Measurements from ENCODE around the gene NINL. TPM values are rescaled to one million over a fixed set of nuclear protein-coding genes. Genes with fewer than 3 reads are reported as not detected.

The NINL gene
- total RNA-seq, 1 donor from 2014 or later = 86.8 TPM

DNA sequence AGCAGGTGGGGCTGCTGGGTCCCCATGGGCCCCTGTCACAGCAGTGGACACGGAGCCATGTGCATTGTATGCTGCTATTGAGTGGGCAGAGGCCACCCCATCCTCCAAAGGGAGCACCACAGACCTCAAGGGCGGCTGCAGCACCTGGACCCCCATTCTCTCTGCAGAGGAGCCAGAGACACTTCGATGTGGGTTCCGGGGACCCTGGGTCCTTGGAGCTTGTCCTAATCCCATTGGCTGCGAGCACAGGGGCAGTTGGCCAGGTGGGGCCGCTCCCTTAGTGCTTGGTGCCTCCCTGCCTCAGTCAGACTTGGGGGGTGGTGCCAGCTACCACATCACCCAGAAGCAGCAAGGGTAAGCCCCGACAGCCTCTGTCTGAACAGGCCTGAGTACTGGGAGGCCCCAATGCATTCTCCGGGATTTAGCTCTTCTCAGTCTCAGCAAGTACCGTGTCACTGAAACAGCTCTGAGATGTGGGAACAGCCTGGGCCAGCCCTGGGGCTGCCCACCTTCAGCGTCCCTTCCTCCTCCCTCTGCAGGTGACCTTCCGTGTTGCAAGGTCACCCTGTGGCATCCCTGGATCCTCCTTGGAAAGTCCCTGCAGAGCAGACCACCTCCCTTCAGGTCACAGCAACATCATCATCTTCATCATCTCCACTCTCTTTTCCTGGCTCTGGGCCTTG lies 104.0 kb downstream of the NINL start:
- Mint-ChIP-seq H3K27ac (ENCODE audit: unreplicated experiment) (peak overlapping the region; percentile 52), H3K36me3 (ENCODE audit: unreplicated experiment) (peaks cover 5% of the 10 kb centered on the region), H3K4me1 (ENCODE audit: low read depth, unreplicated experiment) (peaks cover 7% of the 10 kb centered on the region), H3K9me3 (ENCODE audit: unreplicated experiment) (peaks cover 6% of the 10 kb centered on the region), H3K4me3 (ENCODE audit: unreplicated experiment) (no peak overlapping the region), H3K27me3 (ENCODE audit: unreplicated experiment) (peaks cover 11% of the 10 kb centered on the region)
- TF ChIP-seq, protein P1, sequence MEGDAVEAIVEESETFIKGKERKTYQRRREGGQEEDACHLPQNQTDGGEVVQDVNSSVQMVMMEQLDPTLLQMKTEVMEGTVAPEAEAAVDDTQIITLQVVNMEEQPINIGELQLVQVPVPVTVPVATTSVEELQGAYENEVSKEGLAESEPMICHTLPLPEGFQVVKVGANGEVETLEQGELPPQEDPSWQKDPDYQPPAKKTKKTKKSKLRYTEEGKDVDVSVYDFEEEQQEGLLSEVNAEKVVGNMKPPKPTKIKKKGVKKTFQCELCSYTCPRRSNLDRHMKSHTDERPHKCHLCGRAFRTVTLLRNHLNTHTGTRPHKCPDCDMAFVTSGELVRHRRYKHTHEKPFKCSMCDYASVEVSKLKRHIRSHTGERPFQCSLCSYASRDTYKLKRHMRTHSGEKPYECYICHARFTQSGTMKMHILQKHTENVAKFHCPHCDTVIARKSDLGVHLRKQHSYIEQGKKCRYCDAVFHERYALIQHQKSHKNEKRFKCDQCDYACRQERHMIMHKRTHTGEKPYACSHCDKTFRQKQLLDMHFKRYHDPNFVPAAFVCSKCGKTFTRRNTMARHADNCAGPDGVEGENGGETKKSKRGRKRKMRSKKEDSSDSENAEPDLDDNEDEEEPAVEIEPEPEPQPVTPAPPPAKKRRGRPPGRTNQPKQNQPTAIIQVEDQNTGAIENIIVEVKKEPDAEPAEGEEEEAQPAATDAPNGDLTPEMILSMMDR (IDR thresholded peaks at IDR 0.05; ENCODE audit: partially characterized antibody, unreplicated experiment) = no peak
- DNase-seq = no peak

DNA sequence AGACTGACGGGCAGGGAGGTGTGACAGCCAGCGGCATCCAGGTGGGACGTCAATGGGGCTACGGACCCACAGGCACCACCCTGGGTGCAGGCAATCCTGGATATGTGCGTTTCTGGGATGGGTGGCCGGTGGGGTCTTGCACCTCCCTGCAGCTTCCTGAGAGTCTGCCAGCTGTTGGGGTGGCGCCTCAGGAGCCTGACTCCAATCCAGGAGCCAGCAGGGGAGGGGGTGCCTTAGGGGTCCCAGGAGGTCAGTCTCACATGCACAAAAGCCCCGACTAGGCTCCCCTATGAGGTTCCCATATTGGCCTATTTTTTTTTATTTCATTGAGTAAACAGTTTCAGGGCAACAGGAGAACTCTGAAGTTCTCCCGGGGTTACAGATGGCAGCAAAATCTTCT lies 104.5 kb downstream of the NINL start:
- H3K4me1 Mint-ChIP-seq (ENCODE audit: low read depth, unreplicated experiment) = peaks cover 4% of the 10 kb centered on the region
- TF ChIP-seq, protein P1 (IDR thresholded peaks at IDR 0.05; ENCODE audit: partially characterized antibody, unreplicated experiment) = no peak
- no peak overlapping the region for H3K27ac Mint-ChIP-seq (ENCODE audit: unreplicated experiment)
- peaks cover 11% of the 10 kb centered on the region for H3K27me3 Mint-ChIP-seq (ENCODE audit: unreplicated experiment)
- DNase-seq = no peak
- H3K4me3 Mint-ChIP-seq (ENCODE audit: unreplicated experiment) = no peak overlapping the region
- H3K36me3 Mint-ChIP-seq (ENCODE audit: unreplicated experiment) = peaks cover 5% of the 10 kb centered on the region
- peaks cover 7% of the 10 kb centered on the region for H3K9me3 Mint-ChIP-seq (ENCODE audit: unreplicated experiment)

DNA sequence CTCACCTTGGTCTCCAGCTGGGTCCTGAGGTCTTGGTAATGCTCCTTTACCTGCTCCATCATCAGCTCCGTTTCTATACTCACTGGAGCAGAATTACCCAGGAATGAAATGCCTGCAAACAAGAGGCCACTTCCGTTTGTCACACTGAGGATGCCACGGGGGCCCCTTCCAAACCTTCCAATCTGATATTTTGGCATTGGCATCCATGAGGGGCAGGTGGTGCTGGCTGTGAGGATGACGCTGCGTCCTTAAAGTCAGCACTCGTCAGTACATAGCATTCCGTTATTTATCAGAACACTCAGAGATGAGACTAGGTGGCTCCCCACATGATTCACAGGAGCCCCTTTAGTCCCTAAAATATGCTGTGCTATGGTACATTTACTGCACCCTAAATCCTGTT lies 105.2 kb downstream of the NINL start:
- Mint-ChIP-seq H3K9me3 (ENCODE audit: unreplicated experiment) (peaks cover 11% of the 10 kb centered on the region), H3K36me3 (ENCODE audit: unreplicated experiment) (peaks cover 5% of the 10 kb centered on the region), H3K4me3 (ENCODE audit: unreplicated experiment) (no peak overlapping the region), H3K27me3 (ENCODE audit: unreplicated experiment) (peaks cover 12% of the 10 kb centered on the region), H3K4me1 (ENCODE audit: low read depth, unreplicated experiment) (peaks cover 4% of the 10 kb centered on the region), H3K27ac (ENCODE audit: unreplicated experiment) (no peak overlapping the region)
- DNase-seq = no peak
- TF ChIP-seq, protein P1 (IDR thresholded peaks at IDR 0.05; ENCODE audit: partially characterized antibody, unreplicated experiment) = no peak

DNA sequence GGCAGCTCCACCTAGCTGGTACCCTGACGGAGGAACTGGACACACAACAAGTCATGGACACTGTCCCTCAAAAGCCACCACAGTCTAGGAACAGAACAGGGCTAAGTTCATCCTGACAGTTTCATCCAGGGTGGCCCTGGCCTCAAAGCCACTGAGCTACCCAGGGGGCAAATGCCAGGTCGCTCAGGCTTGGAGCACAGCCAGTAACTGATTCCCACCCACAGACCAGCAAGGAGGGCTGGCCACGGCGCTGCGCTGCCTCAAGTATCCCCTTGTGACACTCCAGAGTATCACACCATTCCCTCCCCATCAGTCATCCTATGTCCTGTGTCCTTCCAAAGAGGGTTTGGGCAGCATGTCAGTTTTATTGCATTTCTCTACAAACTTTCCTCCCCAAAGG lies 105.7 kb downstream of the NINL start:
- TF ChIP-seq, protein P1 (IDR thresholded peaks at IDR 0.05; ENCODE audit: partially characterized antibody, unreplicated experiment) = no peak
- Mint-ChIP-seq H3K27me3 (ENCODE audit: unreplicated experiment) (peaks cover 13% of the 10 kb centered on the region), H3K36me3 (ENCODE audit: unreplicated experiment) (peaks cover 5% of the 10 kb centered on the region), H3K4me1 (ENCODE audit: low read depth, unreplicated experiment) (peaks cover 2% of the 10 kb centered on the region), H3K27ac (ENCODE audit: unreplicated experiment) (no peak overlapping the region), H3K9me3 (ENCODE audit: unreplicated experiment) (peaks cover 10% of the 10 kb centered on the region), H3K4me3 (ENCODE audit: unreplicated experiment) (no peak overlapping the region)
- DNase-seq = no peak

DNA sequence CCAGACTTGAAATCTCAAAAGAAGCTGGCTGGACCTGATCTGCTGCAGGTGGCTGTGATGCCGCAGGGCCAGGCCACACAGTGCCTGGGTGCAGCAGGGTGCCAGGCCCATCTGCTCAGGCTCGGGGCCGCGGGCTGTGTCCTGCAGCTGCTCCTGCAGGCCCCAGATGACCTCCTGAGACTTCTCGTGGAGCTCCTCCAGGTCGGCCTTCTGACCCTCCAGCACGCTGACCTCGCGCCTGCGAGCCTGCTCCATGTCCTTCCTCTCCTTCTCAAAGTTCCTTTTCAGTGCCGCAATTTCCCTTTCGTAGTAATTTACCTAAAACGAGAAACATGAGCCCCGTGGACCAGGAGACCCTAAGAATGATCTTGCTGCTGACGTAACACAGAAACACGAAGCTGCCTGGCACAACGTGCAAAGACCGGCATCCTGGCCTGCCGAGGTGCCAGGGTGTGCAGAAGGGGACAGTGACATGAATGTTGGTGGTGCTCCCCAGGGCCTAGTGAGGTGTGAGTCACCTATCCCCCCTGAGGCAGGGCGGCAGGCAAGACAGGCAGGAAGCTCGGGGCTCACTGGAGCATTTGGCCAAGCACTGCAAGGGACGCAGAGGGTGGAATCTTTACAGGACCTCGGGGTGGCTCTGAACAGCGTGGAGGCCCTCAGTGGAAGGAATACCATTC lies 106.3 kb downstream of the NINL start:
- no peak overlapping the region for H3K27ac Mint-ChIP-seq (ENCODE audit: unreplicated experiment)
- H3K36me3 Mint-ChIP-seq (ENCODE audit: unreplicated experiment) = peaks cover 5% of the 10 kb centered on the region
- peaks cover 11% of the 10 kb centered on the region for H3K27me3 Mint-ChIP-seq (ENCODE audit: unreplicated experiment)
- TF ChIP-seq, protein P1 (IDR thresholded peaks at IDR 0.05; ENCODE audit: partially characterized antibody, unreplicated experiment) = no peak
- H3K9me3 Mint-ChIP-seq (ENCODE audit: unreplicated experiment) = peaks cover 10% of the 10 kb centered on the region
- DNase-seq = no peak
- no peak overlapping the region for H3K4me3 Mint-ChIP-seq (ENCODE audit: unreplicated experiment)
- no peaks in the 10 kb centered on the region for H3K4me1 Mint-ChIP-seq (ENCODE audit: low read depth, unreplicated experiment)
